Measurements from ENCODE around the gene C1QA. TPM values are rescaled to one million over a fixed set of nuclear protein-coding genes. Genes with fewer than 3 reads are reported as not detected.

C1QA gene
- total RNA-seq, 4 donors from 2014 or later = 11.7 to 167 (median 68.4) TPM

DNA sequence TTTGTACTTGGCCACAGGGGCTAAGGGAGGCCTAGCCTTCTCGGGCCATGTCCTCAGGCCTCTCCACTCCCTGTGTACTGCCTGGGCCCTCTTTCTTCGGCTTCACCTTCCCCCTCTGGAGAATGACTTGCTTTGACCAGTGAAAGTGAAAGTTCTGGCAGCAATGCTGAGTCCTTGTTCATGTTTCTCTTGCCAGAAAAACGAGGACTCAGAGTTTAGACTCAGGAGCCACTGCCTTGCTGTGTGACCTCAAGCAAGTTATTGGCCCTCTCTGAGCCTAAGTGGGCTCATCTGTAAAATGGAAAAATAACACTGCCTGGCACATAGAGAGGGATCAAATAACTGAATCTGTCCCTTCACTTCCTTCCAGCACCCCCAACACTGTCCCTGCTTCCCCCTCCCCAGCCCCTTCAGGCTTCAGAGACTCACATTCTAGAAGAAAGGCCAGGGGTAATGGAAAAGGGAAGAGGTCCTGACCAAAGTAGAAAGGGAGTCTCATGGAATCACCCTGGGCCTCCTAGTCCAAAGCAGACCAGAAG lies 1.5 kb downstream of the C1QA start:
- H3K4me3 ChIP-seq = peak overlapping the region in 3 of 4 donors; percentile 10 to 42 (median 31)
- no peaks in the 10 kb centered on the region for H3K9me3 ChIP-seq
- H3K27ac ChIP-seq = peak overlapping the region in 1 of 4 donors; percentile 9
- WGBS, 2 donors = 30 to 40% methylated on average over 3 of the region's 3 CpGs
- no peak for DNase-seq
- peaks cover 3 to 9% (median 3%) of the 10 kb centered on the region in 3 donors for H3K4me1 ChIP-seq
- peaks cover 0 to 93% (median 0%) of the 10 kb centered on the region in 4 donors for H3K27me3 ChIP-seq
- H3K36me3 ChIP-seq = no peaks in the 10 kb centered on the region
- TF ChIP-seq, protein P1, sequence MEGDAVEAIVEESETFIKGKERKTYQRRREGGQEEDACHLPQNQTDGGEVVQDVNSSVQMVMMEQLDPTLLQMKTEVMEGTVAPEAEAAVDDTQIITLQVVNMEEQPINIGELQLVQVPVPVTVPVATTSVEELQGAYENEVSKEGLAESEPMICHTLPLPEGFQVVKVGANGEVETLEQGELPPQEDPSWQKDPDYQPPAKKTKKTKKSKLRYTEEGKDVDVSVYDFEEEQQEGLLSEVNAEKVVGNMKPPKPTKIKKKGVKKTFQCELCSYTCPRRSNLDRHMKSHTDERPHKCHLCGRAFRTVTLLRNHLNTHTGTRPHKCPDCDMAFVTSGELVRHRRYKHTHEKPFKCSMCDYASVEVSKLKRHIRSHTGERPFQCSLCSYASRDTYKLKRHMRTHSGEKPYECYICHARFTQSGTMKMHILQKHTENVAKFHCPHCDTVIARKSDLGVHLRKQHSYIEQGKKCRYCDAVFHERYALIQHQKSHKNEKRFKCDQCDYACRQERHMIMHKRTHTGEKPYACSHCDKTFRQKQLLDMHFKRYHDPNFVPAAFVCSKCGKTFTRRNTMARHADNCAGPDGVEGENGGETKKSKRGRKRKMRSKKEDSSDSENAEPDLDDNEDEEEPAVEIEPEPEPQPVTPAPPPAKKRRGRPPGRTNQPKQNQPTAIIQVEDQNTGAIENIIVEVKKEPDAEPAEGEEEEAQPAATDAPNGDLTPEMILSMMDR (IDR thresholded peaks at IDR 0.05) = no peak
- TF ChIP-seq POLR2A (IDR thresholded peaks at IDR 0.05) = no peak
- intact Hi-C loops (cut with DNase I) = no loop called here

DNA sequence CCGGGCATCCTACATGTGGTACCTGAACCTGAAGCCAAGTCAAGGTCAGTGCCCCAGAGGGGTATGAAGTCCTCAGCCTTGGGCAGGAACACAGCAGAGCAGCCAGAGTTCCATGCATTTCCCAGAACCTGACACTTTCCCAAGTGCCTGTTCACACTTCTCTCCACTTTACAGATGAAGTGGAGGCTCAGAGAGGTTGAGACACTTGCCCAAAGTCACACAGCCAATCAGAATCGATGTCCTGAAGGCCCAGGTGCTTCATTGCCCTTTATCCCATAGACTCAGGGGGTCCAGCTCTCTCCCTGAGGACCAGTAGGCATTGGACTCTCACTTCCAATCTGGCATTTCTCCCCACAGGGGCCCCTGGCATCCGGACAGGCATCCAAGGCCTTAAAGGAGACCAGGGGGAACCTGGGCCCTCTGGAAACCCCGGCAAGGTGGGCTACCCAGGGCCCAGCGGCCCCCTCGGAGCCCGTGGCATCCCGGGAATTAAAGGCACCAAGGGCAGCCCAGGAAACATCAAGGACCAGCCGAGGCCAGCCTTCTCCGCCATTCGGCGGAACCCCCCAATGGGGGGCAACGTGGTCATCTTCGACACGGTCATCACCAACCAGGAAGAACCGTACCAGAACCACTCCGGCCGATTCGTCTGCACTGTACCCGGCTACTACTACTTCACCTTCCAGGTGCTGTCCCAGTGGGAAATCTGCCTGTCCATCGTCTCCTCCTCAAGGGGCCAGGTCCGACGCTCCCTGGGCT lies 2.2 kb downstream of the C1QA start:
- H3K9me3 ChIP-seq = no peaks in the 10 kb centered on the region
- intact Hi-C loops (cut with DNase I) = no loop called here
- peaks cover 0 to 93% (median 0%) of the 10 kb centered on the region in 4 donors for H3K27me3 ChIP-seq
- H3K4me1 ChIP-seq = peaks cover 3 to 9% (median 3%) of the 10 kb centered on the region in 3 donors
- TF ChIP-seq, protein P1 (IDR thresholded peaks at IDR 0.05) = no peak
- TF ChIP-seq POLR2A (IDR thresholded peaks at IDR 0.05) = no peak
- DNase-seq = no peak
- 76% methylated on average over 19 of the region's 23 CpGs; no CpG with 5 or more reads in 1 of the 2 donors for WGBS, 2 donors
- H3K27ac ChIP-seq = no peak overlapping the region
- H3K36me3 ChIP-seq = no peaks in the 10 kb centered on the region
- peak overlapping the region in 2 of 4 donors; percentile 11 to 42 for H3K4me3 ChIP-seq

DNA sequence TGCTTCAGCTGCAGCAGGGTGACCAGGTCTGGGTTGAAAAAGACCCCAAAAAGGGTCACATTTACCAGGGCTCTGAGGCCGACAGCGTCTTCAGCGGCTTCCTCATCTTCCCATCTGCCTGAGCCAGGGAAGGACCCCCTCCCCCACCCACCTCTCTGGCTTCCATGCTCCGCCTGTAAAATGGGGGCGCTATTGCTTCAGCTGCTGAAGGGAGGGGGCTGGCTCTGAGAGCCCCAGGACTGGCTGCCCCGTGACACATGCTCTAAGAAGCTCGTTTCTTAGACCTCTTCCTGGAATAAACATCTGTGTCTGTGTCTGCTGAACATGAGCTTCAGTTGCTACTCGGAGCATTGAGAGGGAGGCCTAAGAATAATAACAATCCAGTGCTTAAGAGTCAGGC lies 2.9 kb downstream of the C1QA start:
- WGBS, 2 donors = 10 to 16% methylated on average over 3 to 5 of the region's 8 CpGs
- DNase-seq = no peak
- no peak for TF ChIP-seq POLR2A (IDR thresholded peaks at IDR 0.05)
- TF ChIP-seq, protein P1 (IDR thresholded peaks at IDR 0.05) = no peak
- H3K4me3 ChIP-seq = peak overlapping the region in 2 of 4 donors; percentile 11 to 42
- no peak overlapping the region for H3K27ac ChIP-seq
- intact Hi-C loops (cut with DNase I) = no loop called here
- H3K27me3 ChIP-seq = peaks cover 0 to 93% (median 0%) of the 10 kb centered on the region in 4 donors
- no peaks in the 10 kb centered on the region for H3K36me3 ChIP-seq
- peaks cover 3 to 9% (median 3%) of the 10 kb centered on the region in 3 donors for H3K4me1 ChIP-seq
- no peaks in the 10 kb centered on the region for H3K9me3 ChIP-seq

GRCh38 chr1:22641247-22641646 lies 4.8 kb downstream of the C1QA start:
- H3K4me3 ChIP-seq = no peak overlapping the region
- no peak for DNase-seq
- H3K9me3 ChIP-seq = no peaks in the 10 kb centered on the region
- intact Hi-C loops (cut with DNase I) = loop anchor here (10.0 kb wide), 1 partner anchor 116 kb away; no protein-coding TSS in a partner anchor
- no peaks in the 10 kb centered on the region for H3K36me3 ChIP-seq
- H3K4me1 ChIP-seq = peaks cover 3 to 9% (median 3%) of the 10 kb centered on the region in 3 donors
- TF ChIP-seq POLR2A (IDR thresholded peaks at IDR 0.05) = no peak
- TF ChIP-seq, protein P1 (IDR thresholded peaks at IDR 0.05) = no peak
- 54 to 57% methylated on average over 6 to 7 of the region's 8 CpGs for WGBS, 2 donors
- H3K27ac ChIP-seq = no peak overlapping the region
- H3K27me3 ChIP-seq = peaks cover 0 to 77% (median 0%) of the 10 kb centered on the region in 4 donors
